Nephron (organoid): ENCODE measurements around the gene POMT2.

ENCODE experiments used
- H3K27ac Mint-ChIP-seq, 3 experiments: 2 replicates each; pipeline ENCODE4 v1.8.0; 2020; ENCODE audit warnings: mixed read lengths in 3 of 3, mild to moderate bottlenecking in 2 of 3, moderate library complexity in 1 of 3
- H3K27me3 Mint-ChIP-seq: 2 replicates; pipeline ENCODE4 v1.8.0; 2021; ENCODE audit warnings: low read depth, mild to moderate bottlenecking, moderate library complexity, mixed read lengths
- H3K36me3 Mint-ChIP-seq: 2 replicates; pipeline ENCODE4 v1.8.0; 2020; ENCODE audit warnings: low read depth, mixed read lengths
- H3K4me1 Mint-ChIP-seq: 2 replicates; pipeline ENCODE4 v1.8.0; 2020; ENCODE audit warnings: mixed read lengths
- H3K4me3 Mint-ChIP-seq, 3 experiments: 2 replicates each; pipeline ENCODE4 v1.8.0; 2020; ENCODE audit warnings: mild to moderate bottlenecking in 3 of 3, mixed read lengths in 3 of 3, moderate library complexity in 2 of 3
- H3K9me3 Mint-ChIP-seq: 2 replicates; pipeline ENCODE4 v1.8.0; 2020; ENCODE audit warnings: mixed read lengths
- CTCF ChIP-seq, 3 experiments: fragments of 200-600 bp; sonication (generic); IDR thresholded peaks; one replicate each; pipeline ENCODE4 v1.5.0; 2021; ENCODE audit warnings: antibody characterized with exemption in 3 of 3; ENCODE audit not compliant: unreplicated experiment in 3 of 3

Gene POMT2

GRCh38 chr14:77318006-77318553 lies 2.6 kb downstream of the POMT2 start:
- Mint-ChIP-seq H3K27ac (peak overlapping the region; percentile 55 to 82 (median 78)), H3K27me3 (no peaks in the 10 kb centered on the region), H3K4me3 (peak overlapping the region; percentile 22 to 59 (median 52)), H3K9me3 (no peaks in the 10 kb centered on the region), H3K36me3 (no peaks in the 10 kb centered on the region), H3K4me1 (peaks cover 66% of the 10 kb centered on the region)
- no peak for TF ChIP-seq CTCF (IDR thresholded peaks at IDR 0.05; ENCODE audit: unreplicated experiment in 3 of 3)

GRCh38 chr14:77316872-77317301 lies 3.8 kb downstream of the POMT2 start:
- Mint-ChIP-seq H3K9me3 (no peaks in the 10 kb centered on the region), H3K4me3 (no peak overlapping the region), H3K4me1 (peaks cover 68% of the 10 kb centered on the region), H3K27ac (no peak overlapping the region), H3K27me3 (no peaks in the 10 kb centered on the region), H3K36me3 (no peaks in the 10 kb centered on the region)
- no peak for TF ChIP-seq CTCF (IDR thresholded peaks at IDR 0.05; ENCODE audit: unreplicated experiment in 3 of 3)

GRCh38 chr14:77316195-77316505 lies 4.5 kb downstream of the POMT2 start:
- peaks cover 6% of the 10 kb centered on the region for H3K36me3 Mint-ChIP-seq
- peak overlapping the region; percentile 14 to 80 (median 71) for H3K27ac Mint-ChIP-seq
- peak overlapping the region in 2 of 3 experiments; percentile 26 to 32 for H3K4me3 Mint-ChIP-seq
- H3K27me3 Mint-ChIP-seq: no peaks in the 10 kb centered on the region
- TF ChIP-seq CTCF (IDR thresholded peaks at IDR 0.05; ENCODE audit: unreplicated experiment in 3 of 3): no peak
- H3K9me3 Mint-ChIP-seq: no peaks in the 10 kb centered on the region
- peaks cover 66% of the 10 kb centered on the region for H3K4me1 Mint-ChIP-seq

- H3K36me3 Mint-ChIP-seq: peaks cover 12% of the 10 kb centered on the region
- peaks cover 60% of the 10 kb centered on the region for H3K4me1 Mint-ChIP-seq
- peak overlapping the region; percentile 12 to 50 (median 19) for H3K4me3 Mint-ChIP-seq
- no peaks in the 10 kb centered on the region for H3K27me3 Mint-ChIP-seq
- H3K27ac Mint-ChIP-seq: peak overlapping the region; percentile 14 to 80 (median 71)
- no peak for TF ChIP-seq CTCF (IDR thresholded peaks at IDR 0.05; ENCODE audit: unreplicated experiment in 3 of 3)
- H3K9me3 Mint-ChIP-seq: no peaks in the 10 kb centered on the region
These were observed 5.9 kb downstream of the POMT2 start for GRCh38 chr14:77314539-77315457.

- Mint-ChIP-seq H3K27ac (peak overlapping the region; percentile 14 to 80 (median 71)), H3K4me3 (no peak overlapping the region), H3K9me3 (no peaks in the 10 kb centered on the region), H3K4me1 (peaks cover 56% of the 10 kb centered on the region), H3K27me3 (no peaks in the 10 kb centered on the region), H3K36me3 (peaks cover 12% of the 10 kb centered on the region)
- TF ChIP-seq CTCF (IDR thresholded peaks at IDR 0.05; ENCODE audit: unreplicated experiment in 3 of 3): no peak
These were observed 6.6 kb downstream of the POMT2 start for GRCh38 chr14:77314043-77314442.
